Endothelial cell of umbilical vein (primary cell): ENCODE data around the gene RAB5IF. TPM values are rescaled to one million over a fixed set of nuclear protein-coding genes. Genes with fewer than 3 reads are reported as not detected.

Source experiments
- BruUV-seq: library from RNA; stranded (reverse); fragments of 400-500 nt; replicated peaks from 2 replicates; lab custom pipeline; 2021; lab: Mats Ljungman, UMichigan
- CTCF ChIA-PET: fragments of 300-600, 350-600 bp; sonication (Branson Sonifier 250); formaldehyde crosslinking; loops from one replicate; lab custom pipeline; 2021; ENCODE audit warnings: antibody characterized with exemption, inconsistent platforms; lab: Charles Lee
- POLR2A ChIA-PET: fragments of 300-600, 350-600 bp; sonication (Branson Sonifier 250); formaldehyde crosslinking; loops from one replicate; lab custom pipeline; 2021; ENCODE audit warnings: antibody characterized with exemption, inconsistent platforms; lab: Charles Lee
- DNase-seq: peaks from one replicate; pipeline ENCODE4 v3.0.0-alpha.2; 2011; ENCODE audit warnings: low read depth, low spot score
- FAIRE-seq: peaks from 2 replicates; lab custom pipeline; 2011; peaks lifted over from hg19 to GRCh38; lab: Jason Lieb, UNC
- H2AFZ ChIP-seq: 2 replicates; pipeline ENCODE4 v1.6.0; 2012; ENCODE audit warnings: low read depth, low read length, control low read depth, inconsistent platforms
- H3K27ac ChIP-seq: 2 replicates; pipeline ENCODE4 v1.5.1; 2011; ENCODE audit warnings: low read depth, mild to moderate bottlenecking, control low read depth, low read length, moderate library complexity; ENCODE audit not compliant: insufficient read depth
- H3K27me3 ChIP-seq, 2 experiments: 2 replicates each; pipeline versions ENCODE4 v1.6.0 to v1.6.1; 2011; ENCODE audit warnings: low read length in 2 of 2, mixed read lengths in 1 of 2; ENCODE audit not compliant: control insufficient read depth in 2 of 2, insufficient read depth in 2 of 2
- H3K36me3 ChIP-seq, 2 experiments: 2 replicates in 1 of 2; 3 replicates in 1 of 2; pipeline ENCODE4 v1.5.1; 2011; ENCODE audit warnings: low read length in 2 of 2, mild to moderate bottlenecking in 1 of 2, moderate library complexity in 1 of 2; ENCODE audit not compliant: control insufficient read depth in 2 of 2, insufficient read depth in 2 of 2; ENCODE audit errors: extremely low read depth in 1 of 2
- H3K4me1 ChIP-seq: 3 replicates; pipeline ENCODE4 v1.5.1; 2011; ENCODE audit warnings: mild to moderate bottlenecking, low read length; ENCODE audit not compliant: control insufficient read depth, insufficient read depth; ENCODE audit errors: extremely low read depth
- H3K4me2 ChIP-seq: 2 replicates; pipeline ENCODE4 v1.6.1; 2011; ENCODE audit warnings: low read length, control low read depth, mixed read lengths; ENCODE audit not compliant: insufficient read depth
- H3K4me3 ChIP-seq, 3 experiments: fragments of 200-600 bp in 1 of 3; sonication (generic), shearing (Covaris generic) in 1 of 3; replicated peaks in 1 of 3; 2 replicates each; pipeline ENCODE4 v1.5.1; 2011 to 2016; ENCODE audit warnings: control low read depth in 3 of 3, low read length in 3 of 3, mild to moderate bottlenecking in 2 of 3, inconsistent platforms in 1 of 3, low read depth in 1 of 3, moderate library complexity in 1 of 3; ENCODE audit not compliant: insufficient read depth in 1 of 3
- H3K79me2 ChIP-seq: 2 replicates; pipeline ENCODE4 v1.6.0; 2012; ENCODE audit warnings: low read length, inconsistent platforms; ENCODE audit not compliant: control insufficient read depth, insufficient read depth
- H3K9ac ChIP-seq: replicated peaks from 2 replicates; pipeline ENCODE3; 2011; ENCODE audit warnings: low read length, control low read depth; ENCODE audit not compliant: insufficient read depth; ENCODE audit errors: extremely low read depth
- H3K9me1 ChIP-seq: replicated peaks from 3 replicates; pipeline ENCODE4 v1.6.0; 2011; ENCODE audit warnings: mild to moderate bottlenecking, low read length; ENCODE audit not compliant: control insufficient read depth, insufficient read depth; ENCODE audit errors: extremely low read depth
- H3K9me3 ChIP-seq: replicated peaks from 2 replicates; pipeline ENCODE4 v1.5.1; 2012; ENCODE audit warnings: low read length, inconsistent platforms; ENCODE audit not compliant: control insufficient read depth, insufficient read depth
- H4K20me1 ChIP-seq: replicated peaks from 2 replicates; pipeline ENCODE3; 2011; ENCODE audit warnings: mild to moderate bottlenecking, low read length; ENCODE audit not compliant: control insufficient read depth, insufficient read depth; ENCODE audit errors: extremely low read depth
- CTCF ChIP-seq, 2 donors: IDR thresholded peaks; 1 replicate in 1 of 2; 2 replicates in 1 of 2; pipeline ENCODE4 v1.5.1; 2011; ENCODE audit warnings: low read length in 2 of 2, mild to moderate bottlenecking in 2 of 2, moderate library complexity in 2 of 2, control low read depth in 1 of 2, inconsistent platforms in 1 of 2, low read depth in 1 of 2; ENCODE audit not compliant: insufficient read depth in 1 of 2; ENCODE audit errors: extremely low read depth in 1 of 2
- EZH2 ChIP-seq: IDR thresholded peaks from 2 replicates; pipeline ENCODE4 v1.6.1; 2012; ENCODE audit warnings: borderline replicate concordance, low read depth, mild to moderate bottlenecking, moderate library complexity, low read length, inconsistent platforms; ENCODE audit not compliant: severe bottlenecking
- FOS ChIP-seq: IDR thresholded peaks from 2 replicates; pipeline ENCODE4 v1.6.1; 2011; ENCODE audit warnings: mild to moderate bottlenecking, low read length, moderate library complexity, borderline replicate concordance; ENCODE audit not compliant: insufficient read depth
- JUN ChIP-seq: IDR thresholded peaks from 2 replicates; pipeline ENCODE4 v1.6.1; 2011; ENCODE audit warnings: borderline replicate concordance, low read depth; ENCODE audit not compliant: insufficient read length, insufficient read depth
- MAX ChIP-seq: IDR thresholded peaks from 2 replicates; pipeline ENCODE4 v1.6.1; 2011; ENCODE audit not compliant: insufficient read depth, insufficient read length
- POLR2A ChIP-seq: IDR thresholded peaks from 2 replicates; pipeline ENCODE4 v1.6.1; 2012; ENCODE audit warnings: low read depth, mild to moderate bottlenecking, control low read depth, low read length
- POLR2AphosphoS5 ChIP-seq: IDR thresholded peaks from 2 replicates; pipeline ENCODE4 v1.6.1; 2012; ENCODE audit warnings: low read depth, mild to moderate bottlenecking, control low read depth, low read length, moderate library complexity; ENCODE audit not compliant: insufficient read depth
- dilution Hi-C: fragments of 300-500 bp; cut with MboI; formaldehyde crosslinking; loops from one replicate; pipeline ENCODE4 v1.15.0; 2019; ENCODE audit warnings: low sequenced_read_pairs; ENCODE audit not compliant: extremely low pct_ligation_motif_present
- intact Hi-C: fragments of 100-400 bp; cut with micrococcal nuclease; formaldehyde crosslinking; loops from one replicate; pipeline ENCODE4 v1.10.0; 2022
- polyA plus RNA-seq, 4 experiments: library from polyadenylated mRNA; depleted of rRNA in 3 of 4; stranded (reverse) in 3 of 4; unstranded in 1 of 4; fragments of >200 nt; gene quantifications; 2 replicates each; pipeline versions ENCODE4 v1.2.1 to v1.2.3, GENCODE V29; 2011 to 2012; ENCODE audit warnings: missing spikeins in 1 of 4
- total RNA-seq: library from RNA; stranded (reverse); gene quantifications from 2 replicates; pipeline ENCODE4 v1.2.3, GENCODE V29; 2021

The RAB5IF gene
- total and polyA plus RNA-seq, 2 donors (not counting 3 experiments of a cell fraction or from before 2014, with no cell fraction given), result 113 to 162 TPM

DNA sequence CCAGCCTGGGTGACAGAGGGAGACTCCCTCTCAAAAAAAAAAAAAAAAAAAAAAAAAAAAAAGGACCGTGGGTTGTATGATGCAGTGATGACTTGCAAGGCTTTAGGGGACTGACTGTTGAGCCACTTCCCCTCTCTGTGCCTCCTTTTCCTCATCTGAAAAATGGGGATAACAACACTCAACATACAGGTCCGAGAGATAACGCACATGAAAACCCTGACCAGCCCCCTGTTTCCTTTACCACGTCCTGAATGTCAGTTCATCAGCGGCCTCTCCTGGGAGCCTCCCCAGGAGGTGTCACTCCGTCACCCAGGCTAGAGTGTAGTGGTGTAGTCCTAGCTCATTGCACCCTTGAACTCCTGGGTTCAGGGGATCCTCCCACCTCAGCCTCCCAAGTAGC lies 36.6 kb downstream of the RAB5IF start:
- ChIA-PET POLR2A (interaction anchor here (0.6 kb wide), 1 partner anchor 15 kb away, joined by 7 read pairs; no protein-coding TSS in a partner anchor), CTCF (no interaction called here)
- dilution Hi-C loops (no loop called here), intact Hi-C loops (no loop called here)
- Histone ChIP-seq H3K27me3 (no peaks in the 10 kb centered on the region), H3K9me3 (no peaks in the 10 kb centered on the region), H4K20me1 (no peaks in the 10 kb centered on the region), H3K4me1 (no peaks in the 10 kb centered on the region), H3K27ac (no peak overlapping the region), H3K9ac (no peak overlapping the region), H3K4me3 (no peak overlapping the region), H3K79me2 (no peaks in the 10 kb centered on the region), H2AFZ (no peak overlapping the region), H3K4me2 (no peak overlapping the region), H3K9me1 (no peaks in the 10 kb centered on the region), H3K36me3 (no peaks in the 10 kb centered on the region)
- DNase-seq (no peak), FAIRE-seq (no peak)
- TF ChIP-seq CTCF (IDR thresholded peaks at IDR 0.05; ENCODE audit: extremely low read depth in 1 of 2, insufficient read depth in 1 of 2, low read depth in 1 of 2, low read length in 2 of 2) (no peak), JUN (no peak)
- no TSS peak for BruUV-seq

- Histone ChIP-seq H4K20me1 (no peaks in the 10 kb centered on the region), H2AFZ (no peak overlapping the region), H3K79me2 (no peaks in the 10 kb centered on the region), H3K27me3 (no peaks in the 10 kb centered on the region), H3K27ac (no peak overlapping the region), H3K9me1 (no peaks in the 10 kb centered on the region), H3K9me3 (no peaks in the 10 kb centered on the region), H3K9ac (no peak overlapping the region), H3K4me3 (no peak overlapping the region), H3K4me1 (no peaks in the 10 kb centered on the region), H3K36me3 (no peaks in the 10 kb centered on the region), H3K4me2 (no peak overlapping the region)
- no peak for TF ChIP-seq CTCF (IDR thresholded peaks at IDR 0.05; ENCODE audit: extremely low read depth in 1 of 2, insufficient read depth in 1 of 2, low read depth in 1 of 2, low read length in 2 of 2)
- no peak for TF ChIP-seq POLR2A
- no peak for TF ChIP-seq MAX
- no peak for TF ChIP-seq POLR2AphosphoS5
- no peak for TF ChIP-seq FOS
- TF ChIP-seq EZH2, result no peak
- no peak for TF ChIP-seq JUN
- ChIA-PET POLR2A (no interaction called here), CTCF (interaction anchor here (0.5 kb wide), 1 partner anchor 978 kb away, joined by 3 read pairs; no protein-coding TSS in a partner anchor)
- no TSS peak for BruUV-seq
- dilution Hi-C loops (no loop called here), intact Hi-C loops (no loop called here)
- FAIRE-seq (no peak), DNase-seq (no peak)
These were observed 38.6 kb downstream of the RAB5IF start for GRCh38 chr20:36644032-36644705.
